Measurements from ENCODE around the gene CALML6. TPM values are rescaled to one million over a fixed set of nuclear protein-coding genes. Genes with fewer than 3 reads are reported as not detected.

Gene CALML6
- total RNA-seq, 1 experiment from 2014 or later: 1.7 TPM

DNA sequence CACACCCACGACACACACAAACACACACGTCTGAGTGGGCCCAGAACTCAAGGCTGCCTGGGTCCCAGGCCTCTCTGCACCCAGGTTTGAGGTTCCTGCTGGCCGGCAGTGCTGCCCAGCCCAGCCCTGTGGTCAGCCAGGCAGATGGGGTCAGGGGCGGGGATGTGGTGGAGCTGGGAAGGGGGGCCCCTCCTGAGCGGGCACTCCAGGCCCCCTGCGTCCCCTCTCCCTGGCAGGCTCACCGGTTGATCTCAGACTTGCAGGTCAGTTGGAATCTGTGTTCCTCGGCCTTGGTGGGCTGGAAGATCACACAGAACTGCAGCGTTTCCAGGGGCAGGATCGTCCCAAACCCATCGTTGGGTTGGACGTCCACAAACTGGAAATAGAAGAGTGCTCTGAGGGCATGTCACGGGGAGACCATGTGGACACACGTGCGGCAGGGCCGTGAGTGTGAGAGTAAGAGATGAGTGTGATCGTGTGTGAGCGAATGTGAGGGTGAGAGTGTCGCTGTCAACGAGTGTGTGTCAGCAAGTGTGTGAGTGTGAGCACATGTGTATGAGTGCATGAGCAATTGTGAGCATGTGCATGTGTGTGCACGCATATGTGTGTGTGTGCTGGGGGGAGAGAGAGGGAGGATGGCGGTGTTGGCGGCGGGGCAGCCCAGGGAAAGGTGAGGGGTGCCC lies 23.7 kb downstream of the CALML6 start:
- H3K4me1 Mint-ChIP-seq: peaks cover 4% of the 10 kb centered on the region in 2 experiments; a peak in 3 of 4 replicates
- no peak overlapping the region for H4K5ac ChIP-seq (ENCODE audit: insufficient read length, low read depth, low read length)
- no peaks in the 10 kb centered on the region for H3K36me3 Mint-ChIP-seq (ENCODE audit: insufficient read depth in 1 of 3, low read depth in 3 of 3)
- no peaks in the 10 kb centered on the region for H3K27me3 ChIP-seq (ENCODE audit: insufficient read depth, low read length)
- H3K9ac ChIP-seq (ENCODE audit: extremely low read depth, insufficient read length, low read length): no peak overlapping the region
- H3K27ac ChIP-seq (ENCODE audit: insufficient read length, low read depth, low read length): no peak overlapping the region
- H2AK5ac ChIP-seq (ENCODE audit: insufficient read length, low read length): no peak overlapping the region
- H2BK15ac ChIP-seq (ENCODE audit: low read depth, low read length): no peak overlapping the region
- DNase-seq: no peak
- H3K23ac ChIP-seq (ENCODE audit: insufficient read length, low read depth, low read length): no peak overlapping the region
- H3K79me2 ChIP-seq (ENCODE audit: insufficient read depth, low read length): no peaks in the 10 kb centered on the region
- no peaks in the 10 kb centered on the region for H3K9me3 ChIP-seq (ENCODE audit: control insufficient read depth, low read depth, low read length)
- no peak for TF ChIP-seq CTCF (conservative IDR thresholded peaks at IDR 0.05)
- WGBS (ENCODE audit: extremely low coverage, insufficient read length, low lambda C conversion rate): 100% methylated on average over 5 of the region's 24 CpGs
- H4K20me1 ChIP-seq (ENCODE audit: control insufficient read depth, insufficient read depth, insufficient read length): peaks cover 3% of the 10 kb centered on the region
- H3K18ac ChIP-seq (ENCODE audit: insufficient read length, low read depth, low read length): no peak overlapping the region
- H3K23me2 ChIP-seq (ENCODE audit: insufficient read length, low read depth, low read length, poor library complexity, severe bottlenecking): no peaks in the 10 kb centered on the region
- no peak overlapping the region for H3K4me2 ChIP-seq (ENCODE audit: insufficient read depth, insufficient read length, low read length)
- no peak overlapping the region for H2BK5ac ChIP-seq (ENCODE audit: insufficient read length, low read length)
- no peaks in the 10 kb centered on the region for H3K4me1 ChIP-seq (ENCODE audit: insufficient read depth, low read length)
- H3K4me3 Mint-ChIP-seq: no peak overlapping the region
- H3K27me3 Mint-ChIP-seq (ENCODE audit: low read depth): no peaks in the 10 kb centered on the region; the same call in none of the 2 replicates
- no peak overlapping the region for H2BK12ac ChIP-seq (ENCODE audit: insufficient read length, low read depth, low read length)
- H3K27ac Mint-ChIP-seq: no peak overlapping the region
- H3K14ac ChIP-seq (ENCODE audit: insufficient read depth, low read length): no peak overlapping the region
- H2AFZ ChIP-seq (ENCODE audit: low read length): no peak overlapping the region
- H2BK120ac ChIP-seq (ENCODE audit: low read depth, low read length, poor library complexity, severe bottlenecking): no peak overlapping the region
- no peak overlapping the region for H3T11ph ChIP-seq (ENCODE audit: low read length)
- peaks cover 5 to 12% of the 10 kb centered on the region in 2 experiments for H3K9me3 Mint-ChIP-seq
- H4K8ac ChIP-seq (replicated peaks; ENCODE audit: insufficient read length, low read depth, low read length): no peak overlapping the region
- no peak overlapping the region for H4K91ac ChIP-seq (ENCODE audit: insufficient read length, low read depth, low read length)
- no peak overlapping the region for H3K56ac ChIP-seq (ENCODE audit: insufficient read length, low read depth, low read length)
- H2BK20ac ChIP-seq (ENCODE audit: low read depth, low read length, poor library complexity, severe bottlenecking): no peak overlapping the region
- no peaks in the 10 kb centered on the region for H3K79me1 ChIP-seq (ENCODE audit: insufficient read depth, low read depth, low read length, poor library complexity, severe bottlenecking)
- H3K4ac ChIP-seq (ENCODE audit: low read depth, low read length): no peak overlapping the region

Data from H9 (cell line).